Hair follicular keratinocyte (primary cell): ENCODE data around the gene EBP. TPM values are rescaled to one million over a fixed set of nuclear protein-coding genes. Genes with fewer than 3 reads are reported as not detected.

ENCODE experiments used
- total RNA-seq: library from RNA; depleted of rRNA; stranded (reverse); fragments of >200 nt; gene quantifications from 2 replicates; pipeline ENCODE4 v1.2.3, GENCODE V29; 2015

Gene EBP
- total RNA-seq: 198 and 217 TPM in 2 replicates

GRCh38 chrX:48521353-48522243 lies at the start of gene EBP:
Gene EBP, plus strand, starts transcription at chrX:48521808. Its CDS starts 1,964 bp downstream, at chrX:48523772.

GRCh38 chrX:48475774-48476577 lies 45.6 kb upstream of the EBP start, which contains the start of gene FTSJ1:
Gene FTSJ1, plus strand, starts transcription at chrX:48476199. Its CDS starts 1,849 bp downstream, at chrX:48478048.

GRCh38 chrX:48508400-48509244 lies 13.0 kb upstream of the EBP start, which contains the start of gene PORCN:
Gene PORCN, plus strand, starts transcription at chrX:48508992. Its CDS starts 829 bp downstream, at chrX:48509821.

GRCh38 chrX:48539345-48540027 lies 17.9 kb downstream of the EBP start, which contains the start of gene TBC1D25:
Gene TBC1D25, plus strand, starts transcription at chrX:48539714. Its CDS starts 84 bp downstream, at chrX:48539798.

GRCh38 chrX:48574270-48575266 lies 53.0 kb downstream of the EBP start, which contains the start of gene RBM3:
Gene RBM3, plus strand, starts transcription at chrX:48574484. Its CDS starts 697 bp downstream, at chrX:48575181.

Other genes with a start within 250 kb of the EBP start
- gene SSX3, start 165.1 kb upstream of the EBP start, total RNA-seq: not detected in 2 replicates
- gene SSX4, start 138.3 kb upstream of the EBP start, total RNA-seq: not detected in 2 replicates
- gene SSX4B, start 109.8 kb upstream of the EBP start, total RNA-seq: not detected in 2 replicates
- 146 and 167 TPM in 2 replicates for gene SLC38A5, start 51.5 kb upstream of the EBP start, total RNA-seq
- gene FTSJ1, start 45.6 kb upstream of the EBP start, total RNA-seq: 109 and 125 TPM in 2 replicates
- 38.1 and 63.6 TPM in 2 replicates for gene PORCN, start 12.8 kb upstream of the EBP start, total RNA-seq
- 8.7 and 11.5 TPM in 2 replicates for gene TBC1D25, start 17.9 kb downstream of the EBP start, total RNA-seq
- 161 and 180 TPM in 2 replicates for gene RBM3, start 52.7 kb downstream of the EBP start, total RNA-seq
- 93.5 and 146 TPM in 2 replicates for gene WDR13, start 75.7 kb downstream of the EBP start, total RNA-seq
- 0.16 TPM in 1 of 2 replicates, not detected in the other for gene WAS, start 162.0 kb downstream of the EBP start, total RNA-seq
- 6.3 and 21.6 TPM in 2 replicates for gene SUV39H1, start 174.9 kb downstream of the EBP start, total RNA-seq
- not detected in 2 replicates for gene GLOD5, start 239.9 kb downstream of the EBP start, total RNA-seq